Stromal cell of bone marrow (primary cell): ENCODE results near the gene SMAD3.

ENCODE experiments used
- DNase-seq: peaks from one replicate; pipeline ENCODE4 v3.0.0-alpha.2; 2012; ENCODE audit warnings: low read depth

SMAD3 gene

GRCh38 chr15:67164401-67164791, 99.0 kb downstream of the SMAD3 start:
- no peak for DNase-seq

- DNase-seq: no peak
Measured at GRCh38 chr15:67164811-67165253, 99.4 kb downstream of the SMAD3 start.

- DNase-seq: peak; percentile 89
Measured at GRCh38 chr15:67165254-67166253, 100.2 kb downstream of the SMAD3 start.

- no peak for DNase-seq
Measured at GRCh38 chr15:67166280-67167009, 101.0 kb downstream of the SMAD3 start.

- no peak for DNase-seq
Measured at GRCh38 chr15:67167091-67167490, 101.7 kb downstream of the SMAD3 start.

GRCh38 chr15:67168694-67169093, 103.3 kb downstream of the SMAD3 start:
- no peak for DNase-seq

GRCh38 chr15:67170143-67170925, 104.9 kb downstream of the SMAD3 start:
- no peak for DNase-seq

GRCh38 chr15:67171471-67171870, 106.1 kb downstream of the SMAD3 start:
- no peak for DNase-seq

GRCh38 chr15:67172172-67172571, 106.8 kb downstream of the SMAD3 start:
- no peak for DNase-seq

GRCh38 chr15:67173005-67173404, 107.6 kb downstream of the SMAD3 start:
- DNase-seq: no peak

GRCh38 chr15:67173786-67174185, 108.4 kb downstream of the SMAD3 start:
- DNase-seq: no peak

GRCh38 chr15:67174446-67174845, 109.0 kb downstream of the SMAD3 start:
- DNase-seq: no peak

- DNase-seq: no peak
Measured at GRCh38 chr15:67174864-67175573, 109.6 kb downstream of the SMAD3 start.

- DNase-seq: no peak
Measured at GRCh38 chr15:67175643-67176071, 110.3 kb downstream of the SMAD3 start.

- no peak for DNase-seq
Measured at GRCh38 chr15:67176195-67176971, 111.0 kb downstream of the SMAD3 start.

GRCh38 chr15:67177752-67178151, 112.3 kb downstream of the SMAD3 start:
- DNase-seq: no peak

GRCh38 chr15:67178569-67179210, 113.3 kb downstream of the SMAD3 start:
- DNase-seq: peak; percentile 80

GRCh38 chr15:67179411-67179995, 114.1 kb downstream of the SMAD3 start:
- DNase-seq: no peak

- no peak for DNase-seq
Measured at GRCh38 chr15:67180035-67180434, 114.6 kb downstream of the SMAD3 start.
